Sigmoid colon (tissue), 7 donors: Measurements from ENCODE around the gene C1orf21. TPM values are rescaled to one million over a fixed set of nuclear protein-coding genes. Genes with fewer than 3 reads are reported as not detected.

Experiments
- DNase-seq: peaks from one replicate; pipeline ENCODE4 v3.0.0-alpha.2; 2019
- H3K27ac ChIP-seq, 4 donors: fragments of 200-600 bp; sonication (generic); one replicate each; pipeline ENCODE4 v1.5.1; 2016 to 2019; ENCODE audit warnings: mild to moderate bottlenecking in 1 of 4
- H3K27me3 ChIP-seq, 3 donors: fragments of 200-600 bp; sonication (generic); one replicate each; pipeline ENCODE4 v1.5.1; 2019; ENCODE audit warnings: mild to moderate bottlenecking in 1 of 3
- H3K36me3 ChIP-seq, 4 donors: fragments of 200-600 bp; sonication (generic); one replicate each; pipeline ENCODE4 v1.5.1; 2016 to 2019
- H3K4me1 ChIP-seq, 4 donors: fragments of 200-600 bp; sonication (generic); one replicate each; pipeline ENCODE4 v1.5.1; 2017 to 2019
- H3K4me3 ChIP-seq, 4 donors: fragments of 200-600 bp; sonication (generic); one replicate each; pipeline ENCODE4 v1.5.1; 2017 to 2019; ENCODE audit warnings: mild to moderate bottlenecking in 2 of 4, moderate library complexity in 1 of 4
- H3K9me3 ChIP-seq, 4 donors: fragments of 200-600 bp in 3 of 4; sonication (generic) in 3 of 4; one replicate each; pipeline versions ENCODE4 v1.5.1 to v1.6.1; 2013 to 2019
- CTCF ChIP-seq, 4 experiments: fragments of 450-650 bp in 3 of 4; fragments of 200-600 bp in 1 of 4; IDR thresholded peaks; one replicate each; pipeline ENCODE4 v1.5.1; 2016 to 2019; ENCODE audit warnings: antibody characterized with exemption in 4 of 4, mild to moderate bottlenecking in 3 of 4, moderate library complexity in 2 of 4
- EP300 ChIP-seq, 4 donors: sonication (generic); formaldehyde crosslinking; IDR thresholded peaks; one replicate each; pipeline ENCODE4 v1.6.1; 2017; ENCODE audit warnings: antibody characterized with exemption in 4 of 4
- POLR2A ChIP-seq, 2 donors: fragments of 450-650 bp; IDR thresholded peaks; one replicate each; pipeline ENCODE4 v1.6.1; 2016; ENCODE audit warnings: antibody characterized with exemption in 2 of 2, mild to moderate bottlenecking in 2 of 2, moderate library complexity in 2 of 2
- POLR2AphosphoS5 ChIP-seq, 4 donors: sonication (generic); formaldehyde crosslinking; IDR thresholded peaks; one replicate each; pipeline ENCODE4 v1.6.1; 2017; ENCODE audit warnings: antibody characterized with exemption in 4 of 4
- WGBS, 2 donors: extraction: QIAGEN DNeasy Blood & Tissue Kit; methylation state at CpG; one replicate each; pipeline ENCODE4 v1.1.7; 2013; 5-methylcytosine and 5-hydroxymethylcytosine counted together
- intact Hi-C: fragments of 100-400 bp; cut with DNase I; formaldehyde crosslinking; loops from one replicate; pipeline ENCODE4 v1.15.1; 2023
- polyA plus RNA-seq, 3 donors: library from polyadenylated mRNA; stranded (reverse); fragments of 200-250 nt; gene quantifications; one replicate each; pipeline ENCODE4 v1.2.3, GENCODE V29; 2013
- total RNA-seq, 4 donors: library from RNA; depleted of rRNA; stranded (reverse); fragments of >200 nt; gene quantifications; one replicate each; pipeline ENCODE4 v1.1.0, GENCODE V29; 2016
- donor health status: healthy with polysubstance abuse.
- donor health status: Bipolar disorder and iron deficiency.
- donor health status: healthy.

The C1orf21 gene
- total and polyA plus RNA-seq, 7 donors: 39.5 to 109 (median 80.0) TPM

GRCh38 chr1:184462155-184462554 is 75.3 kb downstream of the C1orf21 start:
- intact Hi-C loops: no loop called here
- H3K36me3 ChIP-seq: no peaks in the 10 kb centered on the region
- TF ChIP-seq EP300 (IDR thresholded peaks at IDR 0.05) (no peak), POLR2AphosphoS5 (IDR thresholded peaks at IDR 0.05) (no peak), CTCF (IDR thresholded peaks at IDR 0.05) (no peak), POLR2A (IDR thresholded peaks at IDR 0.05) (no peak)
- H3K27ac ChIP-seq: no peak overlapping the region
- 69 to 80% methylated on average over 3 of the region's 3 CpGs for WGBS, 2 donors
- no peaks in the 10 kb centered on the region for H3K27me3 ChIP-seq
- peaks cover 0 to 49% (median 31%) of the 10 kb centered on the region in 4 donors for H3K4me1 ChIP-seq
- H3K4me3 ChIP-seq: no peak overlapping the region
- H3K9me3 ChIP-seq: no peaks in the 10 kb centered on the region
- no peak for DNase-seq

GRCh38 chr1:184462990-184463389 is 76.2 kb downstream of the C1orf21 start:
- no peak for DNase-seq
- TF ChIP-seq CTCF (IDR thresholded peaks at IDR 0.05) (no peak), POLR2A (IDR thresholded peaks at IDR 0.05) (no peak), EP300 (IDR thresholded peaks at IDR 0.05) (no peak), POLR2AphosphoS5 (IDR thresholded peaks at IDR 0.05) (no peak)
- WGBS, 2 donors: 96 to 97% methylated on average over 5 of the region's 5 CpGs

GRCh38 chr1:184463680-184464079 is 76.9 kb downstream of the C1orf21 start:
- 87 to 94% methylated on average over 1 of the region's 1 CpG for WGBS, 2 donors
- intact Hi-C loops: no loop called here
- TF ChIP-seq POLR2A (IDR thresholded peaks at IDR 0.05) (no peak), CTCF (IDR thresholded peaks at IDR 0.05) (no peak), POLR2AphosphoS5 (IDR thresholded peaks at IDR 0.05) (no peak), EP300 (IDR thresholded peaks at IDR 0.05) (no peak)

More at GRCh38 chr1:184462990-184463389, 76.2 kb downstream of the C1orf21 start:
- Histone ChIP-seq H3K4me1 (peaks cover 0 to 46% (median 26%) of the 10 kb centered on the region in 4 donors), H3K36me3 (no peaks in the 10 kb centered on the region), H3K4me3 (no peak overlapping the region), H3K27me3 (no peaks in the 10 kb centered on the region), H3K9me3 (no peaks in the 10 kb centered on the region), H3K27ac (no peak overlapping the region)
- intact Hi-C loops: no loop called here

GRCh38 chr1:184464757-184465156 is 77.9 kb downstream of the C1orf21 start:
- Histone ChIP-seq H3K36me3 (no peaks in the 10 kb centered on the region), H3K27me3 (no peaks in the 10 kb centered on the region), H3K4me3 (no peak overlapping the region), H3K4me1 (peaks cover 0 to 37% (median 12%) of the 10 kb centered on the region in 4 donors), H3K27ac (no peak overlapping the region), H3K9me3 (no peaks in the 10 kb centered on the region)
- TF ChIP-seq POLR2A (IDR thresholded peaks at IDR 0.05): no peak
- no peak for TF ChIP-seq POLR2AphosphoS5 (IDR thresholded peaks at IDR 0.05)
- no peak for TF ChIP-seq EP300 (IDR thresholded peaks at IDR 0.05)
- WGBS, 2 donors: 88 to 92% methylated on average over 4 of the region's 4 CpGs
- no peak for DNase-seq
- intact Hi-C loops: no loop called here

More at GRCh38 chr1:184463680-184464079, 76.9 kb downstream of the C1orf21 start:
- no peak overlapping the region for H3K27ac ChIP-seq
- H3K9me3 ChIP-seq: no peaks in the 10 kb centered on the region
- H3K4me3 ChIP-seq: no peak overlapping the region
- peaks cover 0 to 39% (median 21%) of the 10 kb centered on the region in 4 donors for H3K4me1 ChIP-seq
- H3K36me3 ChIP-seq: no peaks in the 10 kb centered on the region
- DNase-seq: no peak
- H3K27me3 ChIP-seq: no peaks in the 10 kb centered on the region

- WGBS, 2 donors: 94 to 95% methylated on average over 7 of the region's 7 CpGs
- Histone ChIP-seq H3K36me3 (no peaks in the 10 kb centered on the region), H3K4me1 (peaks cover 0 to 34% (median 9%) of the 10 kb centered on the region in 4 donors), H3K4me3 (no peak overlapping the region), H3K27ac (no peak overlapping the region), H3K27me3 (no peaks in the 10 kb centered on the region), H3K9me3 (no peaks in the 10 kb centered on the region)
- DNase-seq: no peak
- TF ChIP-seq CTCF (IDR thresholded peaks at IDR 0.05): no peak
- intact Hi-C loops: no loop called here
Observed at GRCh38 chr1:184465489-184466146, 78.8 kb downstream of the C1orf21 start.
